B cell (primary cell): ENCODE measurements around the gene HPS1. TPM values are rescaled to one million over a fixed set of nuclear protein-coding genes. Genes with fewer than 3 reads are reported as not detected.

Experiments
- ATAC-seq: fragments of 200-7000 bp; cut with Tn5 transposase; one replicate; pipeline ENCODE4 v1.10.0; 2021; ENCODE audit warnings: low read depth, mild to moderate bottlenecking, moderate number of reproducible peaks, moderate library complexity
- CTCF ChIA-PET: fragments of 350-600 bp; sonication (Branson Sonifier 250); formaldehyde crosslinking; loops from one replicate; lab custom pipeline; 2021; ENCODE audit warnings: antibody characterized with exemption, inconsistent platforms; lab: Charles Lee
- POLR2A ChIA-PET: fragments of 350-600 bp; sonication (Branson Sonifier 250); formaldehyde crosslinking; loops from one replicate; lab custom pipeline; 2021; ENCODE audit warnings: antibody characterized with exemption; lab: Charles Lee
- DNase-seq: peaks from one replicate; pipeline ENCODE4 v3.0.0; 2013
- H2AFZ ChIP-seq: 2 replicates; pipeline ENCODE4 v1.6.1; 2012; ENCODE audit warnings: mild to moderate bottlenecking, low read depth, low read length; ENCODE audit not compliant: insufficient read depth, poor library complexity, severe bottlenecking
- H3K27ac ChIP-seq, 2 donors: 1 replicate in 1 of 2; 2 replicates in 1 of 2; pipeline ENCODE4 v1.5.1; 2012 to 2013; ENCODE audit warnings: low read length in 2 of 2, mild to moderate bottlenecking in 2 of 2, moderate library complexity in 1 of 2
- H3K27me3 ChIP-seq, 4 experiments: fragments of 200-600 bp in 1 of 4; sonication (generic) in 1 of 4; replicated peaks in 1 of 4; 1 replicate in 2 of 4; 2 replicates in 2 of 4; pipeline versions ENCODE4 v1.6.1 to v1.7.0; 2013 to 2016; ENCODE audit warnings: low read length in 3 of 4, mild to moderate bottlenecking in 2 of 4, mixed read lengths in 1 of 4, moderate library complexity in 1 of 4; ENCODE audit not compliant: insufficient read depth in 4 of 4, control insufficient read depth in 3 of 4; ENCODE audit errors: control extremely low read depth in 1 of 4
- H3K36me3 ChIP-seq, 2 experiments: replicated peaks in 1 of 2; 1 replicate in 1 of 2; 2 replicates in 1 of 2; pipeline versions ENCODE4 v1.6.1 to v1.7.1; 2013; ENCODE audit warnings: low read length in 1 of 2; ENCODE audit not compliant: insufficient read depth in 2 of 2, control insufficient read depth in 1 of 2; ENCODE audit errors: control extremely low read depth in 1 of 2, extremely low read depth in 1 of 2
- H3K4me1 ChIP-seq, 2 donors: fragments of 200-600 bp in 1 of 2; sonication (generic) in 1 of 2; 1 replicate in 1 of 2; 2 replicates in 1 of 2; pipeline versions ENCODE4 v1.5.1 to v1.6.1; 2013 to 2017; ENCODE audit warnings: low read length in 2 of 2; ENCODE audit not compliant: control insufficient read depth in 2 of 2, insufficient read depth in 2 of 2
- H3K4me2 ChIP-seq: replicated peaks from 2 replicates; pipeline ENCODE3; 2012; ENCODE audit warnings: mild to moderate bottlenecking, low read depth, low read length; ENCODE audit not compliant: poor library complexity, severe bottlenecking
- H3K4me3 ChIP-seq, 5 experiments: fragments of 200-600 bp in 1 of 5; sonication (generic) in 1 of 5; 1 replicate in 3 of 5; 2 replicates in 2 of 5; pipeline versions ENCODE4 v1.5.1 to v1.7.0; 2011 to 2016; ENCODE audit warnings: low read length in 4 of 5, mild to moderate bottlenecking in 4 of 5, low read depth in 2 of 5, control low read depth in 1 of 5, moderate library complexity in 1 of 5; ENCODE audit not compliant: insufficient read depth in 1 of 5; ENCODE audit errors: control extremely low read depth in 1 of 5, extremely low read depth in 1 of 5
- H3K79me2 ChIP-seq: fragments of 200-600 bp; sonication (generic); one replicate; pipeline ENCODE4 v1.6.0; 2016; ENCODE audit warnings: low read length; ENCODE audit not compliant: control insufficient read depth, insufficient read depth
- H3K9ac ChIP-seq: fragments of 200-600 bp; sonication (generic); 2 replicates; pipeline ENCODE4 v1.6.1; 2017; ENCODE audit warnings: mild to moderate bottlenecking, low read length, moderate library complexity
- H3K9me3 ChIP-seq, 3 donors: one replicate each; pipeline versions ENCODE4 v1.6.1 to v1.7.1; 2013; ENCODE audit warnings: low read length in 2 of 3; ENCODE audit not compliant: control insufficient read depth in 2 of 3, insufficient read depth in 1 of 3; ENCODE audit errors: control extremely low read depth in 1 of 3
- H4K20me1 ChIP-seq: 2 replicates; pipeline ENCODE4 v1.6.0; 2012; ENCODE audit warnings: mild to moderate bottlenecking, low read length; ENCODE audit not compliant: insufficient read depth, control insufficient read depth, poor library complexity, severe bottlenecking
- H3K27ac Mint-ChIP-seq: one replicate; pipeline ENCODE4 v1.8.0; 2021; ENCODE audit warnings: mixed read lengths
- H3K27me3 Mint-ChIP-seq: one replicate; pipeline ENCODE4 v1.8.0; 2021; ENCODE audit warnings: mixed read lengths
- H3K4me1 Mint-ChIP-seq: one replicate; pipeline ENCODE4 v1.8.0; 2021; ENCODE audit warnings: mixed read lengths
- H3K4me3 Mint-ChIP-seq: one replicate; pipeline ENCODE4 v1.8.0; 2021; ENCODE audit warnings: mixed read lengths
- H3K9me3 Mint-ChIP-seq: one replicate; pipeline ENCODE4 v1.8.0; 2022; ENCODE audit warnings: mixed read lengths; ENCODE audit not compliant: insufficient read depth
- CTCF ChIP-seq: fragments of 200-600 bp; IDR thresholded peaks from one replicate; pipeline ENCODE4 v1.8.0; 2022; ENCODE audit warnings: antibody characterized with exemption, mild to moderate bottlenecking
- EZH2 ChIP-seq: IDR thresholded peaks from 2 replicates; pipeline ENCODE4 v1.6.1; 2012; ENCODE audit warnings: borderline replicate concordance, low read depth, mild to moderate bottlenecking, moderate library complexity, low read length; ENCODE audit not compliant: insufficient read depth, poor library complexity, severe bottlenecking
- WGBS: methylation state at CpG from one replicate; pipeline ENCODE4 v1.1.5; 2013; ENCODE audit warnings: missing lambda C conversion rate; ENCODE audit not compliant: insufficient coverage; 5-methylcytosine and 5-hydroxymethylcytosine counted together
- intact Hi-C: fragments of 100-400 bp; cut with micrococcal nuclease; formaldehyde crosslinking; loops from one replicate; pipeline ENCODE4 v1.10.0; 2022
- polyA plus RNA-seq: library from polyadenylated mRNA; depleted of rRNA; stranded (reverse); fragments of >200 nt; gene quantifications from 2 replicates; pipeline ENCODE4 v1.2.3, GENCODE V29; 2012
- total RNA-seq, 2 donors: library from RNA; stranded (reverse); fragments of 120-200 nt in 1 of 2; gene quantifications; 1 replicate in 1 of 2; 2 replicates in 1 of 2; pipeline versions ENCODE4 v1.2.3 to v1.2.4, GENCODE V29; 2013 to 2022

HPS1 gene
- total and polyA plus RNA-seq, 2 donors (not counting 1 experiment from before 2014, with no cell fraction given) = 125 to 196 TPM

- Mint-ChIP-seq H3K9me3 (no peaks in the 10 kb centered on the region), H3K27me3 (no peaks in the 10 kb centered on the region), H3K4me1 (peaks cover 13% of the 10 kb centered on the region), H3K27ac (no peak overlapping the region), H3K4me3 (no peak overlapping the region)
- ATAC-seq (no peak), DNase-seq (no peak)
- Histone ChIP-seq H3K4me3 (no peak overlapping the region), H3K36me3 (no peaks in the 10 kb centered on the region), H3K4me2 (no peak overlapping the region), H3K9ac (no peak overlapping the region), H4K20me1 (no peaks in the 10 kb centered on the region), H3K79me2 (no peaks in the 10 kb centered on the region), H3K9me3 (no peaks in the 10 kb centered on the region), H3K4me1 (peaks cover 13 to 14% of the 10 kb centered on the region in 2 donors), H3K27ac (no peak overlapping the region), H3K27me3 (no peaks in the 10 kb centered on the region), H2AFZ (no peak overlapping the region)
- POLR2A ChIA-PET = no interaction called here
- intact Hi-C loops = no loop called here
- 96% methylated on average over 8 of the region's 10 CpGs for WGBS
- TF ChIP-seq EZH2 (no peak), CTCF (no peak)
- CTCF ChIA-PET = interaction anchor here (2.5 kb wide), 1 partner anchor 15 kb away, joined by 8 read pairs; no protein-coding TSS in a partner anchor
Measured at GRCh38 chr10:98410759-98411158, 36.0 kb downstream of the HPS1 start.

GRCh38 chr10:98410135-98410743, 36.5 kb downstream of the HPS1 start:
- peaks cover 13% of the 10 kb centered on the region for H3K4me1 Mint-ChIP-seq
- no peak overlapping the region for H3K4me2 ChIP-seq
- no peaks in the 10 kb centered on the region for H3K36me3 ChIP-seq
- POLR2A ChIA-PET = no interaction called here
- H3K4me1 ChIP-seq = peaks cover 12% of the 10 kb centered on the region in 2 donors
- no peaks in the 10 kb centered on the region for H3K79me2 ChIP-seq
- intact Hi-C loops = no loop called here
- H2AFZ ChIP-seq = no peak overlapping the region
- TF ChIP-seq EZH2 (no peak), CTCF (no peak)
- ATAC-seq (no peak), DNase-seq (no peak)
- no peaks in the 10 kb centered on the region for H3K9me3 Mint-ChIP-seq
- no peak overlapping the region for H3K27ac Mint-ChIP-seq
- no peaks in the 10 kb centered on the region for H3K9me3 ChIP-seq
- H3K4me3 ChIP-seq = no peak overlapping the region
- CTCF ChIA-PET = interaction anchor here (2.5 kb wide), 1 partner anchor 15 kb away, joined by 8 read pairs; no protein-coding TSS in a partner anchor
- H3K27me3 Mint-ChIP-seq = no peaks in the 10 kb centered on the region
- WGBS = no CpG with 5 or more reads among the region's 4 CpGs
- H3K4me3 Mint-ChIP-seq = no peak overlapping the region
- H3K27ac ChIP-seq = no peak overlapping the region
- no peaks in the 10 kb centered on the region for H4K20me1 ChIP-seq
- H3K9ac ChIP-seq = no peak overlapping the region
- H3K27me3 ChIP-seq = no peaks in the 10 kb centered on the region
